ENCODE data around the gene NIPAL4.

NIPAL4 gene

GRCh38 chr5:157518963-157519362 is 59.0 kb downstream of the NIPAL4 start:
- DNase-seq, result no peak

- no peak for DNase-seq
Measured at GRCh38 chr5:157519579-157520253, 59.7 kb downstream of the NIPAL4 start.

GRCh38 chr5:157520911-157521703 is 61.1 kb downstream of the NIPAL4 start:
- DNase-seq, result peak in 1 of 4 experiments; percentile 26

- no peak for DNase-seq
Measured at GRCh38 chr5:157521704-157522029, 61.7 kb downstream of the NIPAL4 start.

GRCh38 chr5:157523976-157524375 is 64.0 kb downstream of the NIPAL4 start:
- DNase-seq, result no peak

Data from suppressor macrophage (primary cell).